ENCODE data around the gene C2orf76.

Gene C2orf76

DNA sequence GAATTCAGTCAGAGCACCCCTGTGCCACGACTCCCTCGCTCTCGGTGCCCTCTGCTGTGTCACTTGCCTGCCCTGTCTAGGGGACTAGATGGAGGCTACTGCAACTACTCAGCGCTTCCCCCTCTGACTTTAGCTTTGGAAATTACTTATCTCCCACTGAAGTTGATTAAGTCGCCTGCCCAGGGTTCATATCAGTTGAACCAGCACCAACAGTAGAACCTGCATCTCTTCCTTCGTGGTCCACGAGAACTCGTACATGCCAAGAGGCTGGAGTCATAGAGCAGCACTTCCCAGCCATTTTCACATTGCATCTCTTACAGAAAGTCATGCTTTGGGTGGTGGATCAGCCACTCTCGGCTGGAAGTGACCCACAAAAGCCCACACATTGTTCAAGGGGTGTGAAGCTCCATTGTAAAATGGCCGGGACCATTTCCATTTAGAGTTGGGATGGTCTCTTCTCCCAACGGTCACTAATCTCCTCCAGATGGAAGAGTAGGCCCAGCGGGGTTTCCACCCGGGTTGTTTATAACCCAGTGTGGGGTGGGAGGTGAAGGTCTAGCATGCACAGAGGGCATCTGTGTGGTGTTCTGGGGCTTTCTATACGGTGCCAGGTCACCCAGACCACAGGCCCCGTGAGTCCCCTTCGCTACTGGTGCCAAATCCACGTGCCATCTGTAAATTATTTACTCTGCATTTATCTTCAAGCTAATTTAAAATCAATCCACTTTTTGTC lies 105.0 kb downstream of the C2orf76 start:
- no peak for DNase-seq

DNA sequence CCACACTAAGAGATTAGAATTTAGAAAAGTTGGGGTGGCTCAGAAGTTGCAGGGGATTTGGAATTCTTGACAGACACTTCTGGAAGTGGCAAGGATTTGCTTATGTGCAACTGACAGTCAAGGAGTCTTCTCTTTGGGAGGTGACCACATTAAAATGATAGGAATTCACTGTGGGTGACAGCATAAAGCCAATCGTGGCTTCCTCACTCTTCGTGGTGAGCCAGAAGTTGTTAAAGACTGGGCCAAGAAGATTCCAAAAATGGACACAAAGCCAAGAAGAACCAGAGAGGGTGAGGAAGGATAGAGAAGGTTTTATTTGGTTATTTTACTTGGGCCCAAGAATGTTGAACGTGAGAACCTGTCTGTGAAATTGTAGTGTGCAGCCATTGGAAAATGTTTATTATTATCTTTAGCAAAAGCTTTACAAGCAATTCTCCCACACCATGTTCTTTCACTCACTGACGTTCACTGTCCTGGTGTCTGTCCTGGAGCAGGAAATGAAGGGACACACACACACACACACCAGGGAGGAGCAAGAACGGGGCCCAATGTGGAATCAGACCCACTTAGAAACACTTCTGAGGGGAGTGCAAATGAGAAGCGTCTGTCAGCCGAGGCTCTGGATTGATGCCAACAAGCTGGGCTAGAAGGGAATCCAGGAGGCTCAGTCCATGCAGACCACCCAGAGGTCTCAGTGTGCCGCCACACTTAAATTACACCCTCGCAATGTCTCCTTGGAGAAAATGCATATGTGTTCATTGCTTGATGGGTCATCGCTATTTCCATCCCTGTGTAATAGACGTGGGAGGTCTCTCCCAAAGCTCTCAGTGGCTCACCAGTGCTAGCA lies 105.8 kb downstream of the C2orf76 start:
- no peak for DNase-seq

DNA sequence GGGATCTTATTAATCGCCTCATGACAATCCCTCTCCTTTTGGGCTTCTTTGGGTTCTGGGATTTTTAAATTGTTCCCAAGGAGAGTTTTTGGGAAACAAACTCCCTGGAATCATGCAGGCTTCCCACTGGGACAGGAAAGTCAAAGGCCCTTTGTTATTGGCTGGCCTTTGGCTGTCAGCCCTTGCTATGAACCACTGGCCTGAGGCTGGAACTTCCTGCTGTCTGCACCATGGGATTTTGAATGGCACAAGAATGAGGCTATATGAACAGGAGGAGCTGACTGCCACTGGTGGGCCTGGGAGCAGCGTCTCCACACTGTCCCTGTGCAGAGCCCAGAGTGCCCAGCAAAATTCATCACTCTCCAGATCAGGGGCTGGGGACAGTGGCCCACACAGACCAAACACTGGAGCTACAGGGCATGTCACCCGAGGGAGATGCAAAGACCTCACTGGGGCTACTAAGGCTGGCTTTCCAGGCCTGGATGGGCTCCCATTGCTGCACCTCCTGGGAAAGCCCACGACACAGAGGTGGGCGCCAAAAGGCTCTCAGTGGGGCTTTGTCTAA lies 107.3 kb downstream of the C2orf76 start:
- no peak for DNase-seq

DNA sequence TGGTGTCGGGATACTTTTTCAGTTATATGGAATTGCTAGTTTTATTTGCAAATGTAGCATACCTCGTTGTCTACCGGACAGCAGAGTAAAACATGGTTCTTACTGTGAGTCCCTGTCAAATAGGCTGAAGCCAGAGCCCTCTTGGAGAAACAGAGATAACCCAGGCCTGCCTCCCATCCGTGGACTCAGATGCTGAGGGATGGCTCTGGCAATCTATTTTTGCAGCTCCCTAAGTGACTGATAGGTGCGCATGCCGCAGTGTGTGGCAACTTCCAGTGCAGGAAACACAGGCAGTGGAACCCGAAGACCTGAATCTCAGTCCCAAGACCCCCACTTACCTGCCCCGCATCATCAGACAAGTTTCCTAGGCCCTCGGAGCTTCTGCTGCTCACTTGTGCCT lies 109.4 kb downstream of the C2orf76 start:
- no peak for DNase-seq

DNA sequence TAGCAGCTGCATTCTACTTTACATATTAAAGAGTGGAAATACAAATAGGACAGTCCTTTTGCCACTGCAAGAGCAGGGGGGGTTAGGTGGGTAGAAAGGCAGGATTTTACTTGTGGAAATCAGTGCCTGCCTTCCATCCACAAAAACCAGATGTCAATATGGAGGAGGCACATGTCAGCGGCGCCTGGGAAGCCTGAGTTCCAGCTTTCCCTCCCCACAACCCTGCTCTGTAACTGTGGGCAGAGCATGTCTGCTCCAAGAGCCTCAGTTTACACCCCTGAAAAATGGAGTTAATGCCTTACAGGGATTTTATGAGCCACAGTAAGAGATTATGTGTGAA lies 110.1 kb downstream of the C2orf76 start:
- DNase-seq: no peak

DNA sequence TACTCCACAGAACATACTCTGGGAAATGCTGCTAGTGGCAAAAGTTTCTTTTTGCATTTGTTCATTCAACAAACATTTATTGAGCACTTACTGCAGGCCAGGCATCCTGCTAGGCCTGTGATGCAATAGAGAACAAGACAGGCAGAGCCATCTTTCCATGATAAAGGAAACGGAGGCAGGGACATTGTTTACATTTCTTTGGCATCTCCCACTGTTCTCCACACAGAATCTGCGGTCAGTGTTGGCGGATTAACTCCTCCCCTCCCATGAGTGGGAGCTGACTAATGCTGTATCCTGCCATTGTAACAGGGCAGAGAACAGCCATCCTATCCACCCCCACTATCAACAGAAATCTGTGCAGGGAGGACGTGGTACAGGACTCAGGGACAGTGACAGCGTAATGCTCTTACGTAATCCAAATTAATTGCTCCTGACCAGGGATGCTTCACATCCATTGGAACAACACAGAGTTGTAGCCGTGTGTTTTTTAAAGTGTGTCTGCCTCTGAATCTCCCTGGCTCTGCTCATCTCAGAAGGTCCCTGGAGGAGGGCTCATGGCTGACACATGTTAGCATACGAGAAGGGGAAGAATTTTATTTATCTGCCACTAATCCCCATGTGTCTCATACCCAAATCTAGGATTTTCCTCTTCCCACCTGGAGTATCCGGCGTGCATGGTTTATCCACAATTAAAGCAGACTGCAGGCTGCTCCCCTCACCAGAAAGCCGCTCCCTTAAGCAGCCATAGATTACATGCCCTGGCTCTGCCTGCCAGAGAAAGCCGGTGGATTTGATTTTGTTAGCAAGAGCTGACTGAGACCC lies 110.7 kb downstream of the C2orf76 start:
- DNase-seq: no peak

DNA sequence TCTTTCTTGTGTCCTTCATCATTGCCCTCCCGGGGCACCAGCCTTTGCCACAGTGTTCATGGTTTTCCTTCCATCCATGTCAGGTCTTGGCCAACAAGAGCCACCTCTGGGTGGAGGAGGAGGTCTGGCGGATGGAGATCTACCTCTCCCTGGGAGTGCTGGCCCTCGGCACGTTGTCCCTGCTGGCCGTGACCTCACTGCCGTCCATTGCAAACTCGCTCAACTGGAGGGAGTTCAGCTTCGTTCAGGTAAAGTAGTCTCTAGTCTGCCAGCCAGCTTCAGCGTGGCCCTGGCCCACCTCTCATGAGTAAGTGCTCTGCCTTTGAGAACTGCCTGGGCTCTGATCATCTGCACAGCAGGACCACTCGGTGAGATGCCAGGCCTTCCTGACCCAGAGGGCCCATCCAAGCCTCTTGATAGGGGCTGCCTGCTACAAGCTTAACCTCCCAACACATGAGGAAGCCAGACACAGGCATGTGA lies 112.0 kb downstream of the C2orf76 start:
- DNase-seq: no peak

DNA sequence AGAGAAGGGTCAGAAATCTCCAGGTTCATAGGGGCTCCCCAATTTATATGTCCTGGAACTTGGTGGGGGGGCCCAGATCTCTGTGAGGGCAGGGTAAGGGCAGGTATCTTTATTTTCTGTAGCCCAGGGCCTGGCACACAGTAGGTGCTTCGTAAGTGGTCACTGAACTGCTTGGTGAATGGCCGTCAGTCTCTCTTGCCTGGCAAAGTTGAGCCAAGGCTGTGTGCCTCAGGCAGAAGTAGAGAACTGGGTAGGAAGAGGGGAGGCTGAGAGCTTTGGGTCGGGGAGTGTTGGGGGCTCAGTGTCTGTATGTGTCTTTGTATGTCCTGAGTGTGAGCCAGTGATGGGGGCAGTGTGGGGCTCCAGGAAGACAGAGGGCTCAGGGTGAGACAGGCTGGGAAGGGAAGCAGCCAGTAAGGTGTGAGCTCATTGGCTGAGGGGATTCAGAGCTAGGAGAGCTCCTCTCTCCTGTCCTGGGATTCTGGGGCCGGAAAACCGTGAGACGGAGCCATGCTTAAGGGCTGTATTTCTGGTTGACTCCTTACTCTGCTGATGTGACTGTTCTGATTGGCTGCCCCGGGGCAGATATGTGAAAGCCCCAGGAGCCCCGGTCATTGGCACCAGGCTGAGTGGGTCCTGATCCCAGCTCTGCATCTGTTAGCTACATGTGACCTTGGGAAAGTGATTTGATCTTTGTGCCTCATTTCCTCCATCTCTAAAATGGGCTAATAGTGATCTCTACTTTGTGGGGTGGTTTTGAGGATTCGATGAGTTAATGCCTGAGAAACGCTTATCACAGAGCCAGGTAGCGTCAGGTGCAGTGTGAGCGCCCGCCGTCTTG lies 112.7 kb downstream of the C2orf76 start:
- no peak for DNase-seq

DNA sequence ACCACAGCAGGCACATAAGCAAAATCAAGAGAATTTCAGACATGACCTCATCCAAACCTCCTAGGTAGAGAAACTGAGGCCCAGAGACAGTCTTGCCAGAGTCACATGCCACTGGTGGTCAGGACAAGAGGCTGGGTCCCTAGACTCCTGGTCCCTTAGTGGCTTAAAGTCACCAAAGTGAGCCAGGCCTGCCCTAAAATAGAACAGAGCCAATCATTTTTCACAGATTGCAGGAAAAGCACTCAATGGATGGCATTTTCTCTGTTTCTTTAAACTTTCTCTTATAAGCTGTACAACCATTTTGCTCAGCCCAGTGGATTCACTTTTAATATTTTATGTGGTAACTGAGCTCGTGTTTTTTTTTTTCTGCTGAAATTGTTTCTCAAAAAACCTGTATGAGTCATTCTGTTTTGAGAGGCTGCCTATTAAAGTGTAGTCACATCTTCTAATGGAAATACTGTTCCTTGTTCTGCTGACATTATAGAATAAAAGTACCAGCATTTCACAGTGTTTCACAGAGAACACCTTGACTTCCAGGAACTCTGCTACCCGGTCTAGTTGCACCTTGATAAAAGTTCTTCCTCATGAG lies 113.4 kb downstream of the C2orf76 start:
- DNase-seq: no peak

Data from OCI-M1 (cell line).